Esophagus squamous epithelium (tissue), 5 donors: ENCODE data around the gene DUSP9. TPM values are rescaled to one million over a fixed set of nuclear protein-coding genes. Genes with fewer than 3 reads are reported as not detected.

Experiments
- DNase-seq: peaks from one replicate; lab custom pipeline; 2025; lab: John Stamatoyannopoulos, UW
- H3K27ac ChIP-seq, 4 donors: fragments of 200-600 bp; sonication (generic); one replicate each; pipeline ENCODE4 v1.5.1; 2016 to 2019; ENCODE audit warnings: mild to moderate bottlenecking in 1 of 4
- H3K27me3 ChIP-seq, 4 donors: fragments of 200-600 bp; sonication (generic); 1 replicate in 3 of 4; 2 replicates in 1 of 4; pipeline versions ENCODE4 v1.5.1 to v1.6.0; 2017 to 2021; ENCODE audit warnings: antibody characterized with exemption in 1 of 4
- H3K36me3 ChIP-seq, 3 donors: fragments of 200-600 bp; sonication (generic); one replicate each; pipeline ENCODE4 v1.5.1; 2016 to 2019
- H3K4me1 ChIP-seq, 3 donors: fragments of 200-600 bp; sonication (generic); one replicate each; pipeline ENCODE4 v1.5.1; 2017 to 2019
- H3K4me3 ChIP-seq, 4 donors: fragments of 200-600 bp; sonication (generic); 1 replicate in 3 of 4; 2 replicates in 1 of 4; pipeline ENCODE4 v1.5.1; 2016 to 2019; ENCODE audit warnings: mild to moderate bottlenecking in 2 of 4, moderate library complexity in 1 of 4
- H3K9me3 ChIP-seq, 3 donors: fragments of 200-600 bp; sonication (generic); one replicate each; pipeline ENCODE4 v1.5.1; 2016 to 2019
- POLR2A ChIP-seq, 4 donors: fragments of 450-650 bp; IDR thresholded peaks; one replicate each; pipeline ENCODE4 v1.6.1; 2017; ENCODE audit warnings: antibody characterized with exemption in 4 of 4, mild to moderate bottlenecking in 4 of 4, moderate library complexity in 3 of 4
- WGBS, 2 donors: methylation state at CpG; one replicate each; pipeline ENCODE4 v1.1.5; 2018; 5-methylcytosine and 5-hydroxymethylcytosine counted together
- intact Hi-C: fragments of 100-400 bp; cut with DNase I; formaldehyde crosslinking; loops from one replicate; pipeline ENCODE4 v1.15.0; 2022
- total RNA-seq, 4 donors: library from RNA; depleted of rRNA; stranded (reverse); fragments of >200 nt; gene quantifications; one replicate each; pipeline ENCODE4 v1.1.0, GENCODE V29; 2016
- TF ChIP-seq, protein P1 (sequence below), 6 experiments: fragments of 450-650 bp in 4 of 6; fragments of 200-600 bp in 2 of 6; sonication (generic) in 2 of 6; IDR thresholded peaks; one replicate each; pipeline ENCODE4 v1.5.1; 2016 to 2019; ENCODE audit warnings: antibody characterized with exemption in 6 of 6, mild to moderate bottlenecking in 4 of 6, moderate library complexity in 4 of 6
- donor health status: DM: yes; HTN: yes; CAD: no.

DUSP9 gene
- total RNA-seq, 4 donors from 2014 or later, result 0.38 to 4.0 (median 1.3) TPM

DNA sequence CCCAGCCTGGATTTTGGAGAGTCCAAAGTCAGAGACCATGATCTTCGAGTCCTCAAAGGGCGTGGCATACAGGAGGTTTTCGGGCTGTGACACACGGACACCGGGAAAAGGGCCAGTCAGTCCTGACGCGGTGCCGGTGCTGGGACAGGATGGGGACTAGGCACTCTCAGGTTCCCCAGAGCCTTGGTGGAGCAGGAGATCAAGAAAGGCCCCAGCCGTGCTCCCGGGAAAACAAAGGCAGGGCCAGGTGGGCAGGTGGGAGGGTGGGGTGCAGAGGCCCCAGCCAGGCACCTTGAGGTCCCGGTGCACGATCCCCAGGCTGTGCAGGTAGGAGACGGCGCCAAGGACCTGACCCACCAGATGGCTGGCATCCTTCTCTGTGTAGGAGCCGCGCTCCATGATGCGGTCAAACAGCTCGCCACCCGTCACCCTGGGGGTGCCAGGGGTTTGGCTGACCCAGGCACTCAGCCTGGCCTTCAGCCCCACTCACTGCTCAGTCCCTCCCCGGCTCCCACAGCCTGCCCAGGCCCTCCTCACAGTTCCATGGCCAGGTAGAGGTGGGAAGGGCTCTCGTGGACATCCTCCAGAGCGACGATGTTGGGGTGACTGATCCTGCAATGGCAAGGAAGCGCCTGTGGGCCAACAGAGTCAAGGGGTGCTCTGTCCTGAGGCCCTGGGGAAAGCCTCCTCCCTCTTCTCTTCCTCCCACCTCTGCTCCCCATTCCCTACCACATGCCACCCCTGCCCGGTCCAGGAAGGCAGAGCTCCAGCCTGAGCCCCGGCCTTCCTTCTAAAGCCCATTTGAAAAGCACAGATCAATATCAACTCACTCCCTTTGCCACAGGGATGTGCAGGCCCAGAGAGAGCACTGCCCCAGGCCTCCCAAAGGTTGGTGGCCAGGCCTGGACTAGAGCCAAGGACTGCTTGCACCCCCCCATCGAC is 24.9 kb downstream of the DUSP9 start:
- Histone ChIP-seq H3K9me3 (no peaks in the 10 kb centered on the region), H3K27ac (no peak overlapping the region), H3K36me3 (no peaks in the 10 kb centered on the region), H3K27me3 (peaks cover 0 to 33% (median 0%) of the 10 kb centered on the region in 4 donors), H3K4me3 (no peak overlapping the region), H3K4me1 (peaks cover 0 to 17% (median 0%) of the 10 kb centered on the region in 3 donors)
- 90 to 100% methylated on average over 2 to 14 of the region's 27 CpGs for WGBS, 2 donors
- DNase-seq, result no peak
- TF ChIP-seq, protein P1, sequence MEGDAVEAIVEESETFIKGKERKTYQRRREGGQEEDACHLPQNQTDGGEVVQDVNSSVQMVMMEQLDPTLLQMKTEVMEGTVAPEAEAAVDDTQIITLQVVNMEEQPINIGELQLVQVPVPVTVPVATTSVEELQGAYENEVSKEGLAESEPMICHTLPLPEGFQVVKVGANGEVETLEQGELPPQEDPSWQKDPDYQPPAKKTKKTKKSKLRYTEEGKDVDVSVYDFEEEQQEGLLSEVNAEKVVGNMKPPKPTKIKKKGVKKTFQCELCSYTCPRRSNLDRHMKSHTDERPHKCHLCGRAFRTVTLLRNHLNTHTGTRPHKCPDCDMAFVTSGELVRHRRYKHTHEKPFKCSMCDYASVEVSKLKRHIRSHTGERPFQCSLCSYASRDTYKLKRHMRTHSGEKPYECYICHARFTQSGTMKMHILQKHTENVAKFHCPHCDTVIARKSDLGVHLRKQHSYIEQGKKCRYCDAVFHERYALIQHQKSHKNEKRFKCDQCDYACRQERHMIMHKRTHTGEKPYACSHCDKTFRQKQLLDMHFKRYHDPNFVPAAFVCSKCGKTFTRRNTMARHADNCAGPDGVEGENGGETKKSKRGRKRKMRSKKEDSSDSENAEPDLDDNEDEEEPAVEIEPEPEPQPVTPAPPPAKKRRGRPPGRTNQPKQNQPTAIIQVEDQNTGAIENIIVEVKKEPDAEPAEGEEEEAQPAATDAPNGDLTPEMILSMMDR (IDR thresholded peaks at IDR 0.05), result no peak
- no peak for TF ChIP-seq POLR2A (IDR thresholded peaks at IDR 0.05)
- intact Hi-C loops, result no loop called here

DNA sequence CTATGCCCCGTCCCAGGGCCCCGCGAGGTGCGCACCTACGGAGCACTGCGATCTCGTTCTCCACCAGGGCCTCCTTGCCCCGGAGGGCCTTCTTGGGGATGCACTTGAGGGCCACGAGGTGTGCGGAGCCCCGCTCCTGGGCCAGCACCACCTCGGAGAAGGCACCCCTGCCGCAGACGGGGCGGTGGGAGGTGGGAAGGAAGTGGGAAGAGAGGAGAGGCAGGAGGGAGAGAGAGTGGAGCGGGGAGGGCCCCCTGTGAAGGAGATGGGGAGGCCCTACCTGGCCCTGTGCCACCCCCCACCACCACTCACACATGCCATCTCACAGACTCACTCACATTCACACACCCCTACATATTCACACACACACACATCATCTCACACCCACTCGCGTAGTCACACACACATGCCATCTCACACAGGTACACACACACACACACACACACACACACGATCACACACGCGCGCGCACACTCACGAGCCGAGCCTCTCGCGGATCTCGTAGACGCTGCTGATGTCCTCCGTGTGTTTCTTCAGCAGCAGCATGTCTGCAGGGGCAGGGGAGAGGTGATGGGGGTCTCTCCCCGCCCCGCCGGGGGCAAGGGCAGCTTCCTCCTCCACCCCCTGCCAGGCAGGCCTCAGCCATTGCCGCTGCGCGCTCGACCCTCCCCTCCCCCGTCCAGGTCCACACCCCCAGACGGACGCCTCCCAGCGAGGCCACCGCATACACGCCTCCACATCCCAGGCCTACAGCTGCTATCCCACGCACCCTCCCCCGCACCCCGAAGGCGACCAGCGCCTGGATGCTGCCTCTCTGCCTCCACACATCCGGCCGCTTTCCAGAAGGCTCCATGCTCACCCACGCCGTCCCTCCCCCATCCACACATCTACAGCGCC is 25.8 kb downstream of the DUSP9 start:
- no peak for TF ChIP-seq POLR2A (IDR thresholded peaks at IDR 0.05)
- TF ChIP-seq, protein P1 (IDR thresholded peaks at IDR 0.05), result no peak
- H3K9me3 ChIP-seq, result no peaks in the 10 kb centered on the region
- H3K36me3 ChIP-seq, result no peaks in the 10 kb centered on the region
- peak overlapping the region in 3 of 4 donors; percentile 10 to 40 (median 13) for H3K4me3 ChIP-seq
- peaks cover 0 to 33% (median 0%) of the 10 kb centered on the region in 4 donors for H3K27me3 ChIP-seq
- H3K27ac ChIP-seq, result peak overlapping the region in 2 of 4 donors; percentile 29 to 34
- WGBS, 2 donors, result 62 to 63% methylated on average over 13 to 18 of the region's 53 CpGs
- no peak for DNase-seq
- intact Hi-C loops, result no loop called here
- peaks cover 0 to 14% (median 0%) of the 10 kb centered on the region in 3 donors for H3K4me1 ChIP-seq

DNA sequence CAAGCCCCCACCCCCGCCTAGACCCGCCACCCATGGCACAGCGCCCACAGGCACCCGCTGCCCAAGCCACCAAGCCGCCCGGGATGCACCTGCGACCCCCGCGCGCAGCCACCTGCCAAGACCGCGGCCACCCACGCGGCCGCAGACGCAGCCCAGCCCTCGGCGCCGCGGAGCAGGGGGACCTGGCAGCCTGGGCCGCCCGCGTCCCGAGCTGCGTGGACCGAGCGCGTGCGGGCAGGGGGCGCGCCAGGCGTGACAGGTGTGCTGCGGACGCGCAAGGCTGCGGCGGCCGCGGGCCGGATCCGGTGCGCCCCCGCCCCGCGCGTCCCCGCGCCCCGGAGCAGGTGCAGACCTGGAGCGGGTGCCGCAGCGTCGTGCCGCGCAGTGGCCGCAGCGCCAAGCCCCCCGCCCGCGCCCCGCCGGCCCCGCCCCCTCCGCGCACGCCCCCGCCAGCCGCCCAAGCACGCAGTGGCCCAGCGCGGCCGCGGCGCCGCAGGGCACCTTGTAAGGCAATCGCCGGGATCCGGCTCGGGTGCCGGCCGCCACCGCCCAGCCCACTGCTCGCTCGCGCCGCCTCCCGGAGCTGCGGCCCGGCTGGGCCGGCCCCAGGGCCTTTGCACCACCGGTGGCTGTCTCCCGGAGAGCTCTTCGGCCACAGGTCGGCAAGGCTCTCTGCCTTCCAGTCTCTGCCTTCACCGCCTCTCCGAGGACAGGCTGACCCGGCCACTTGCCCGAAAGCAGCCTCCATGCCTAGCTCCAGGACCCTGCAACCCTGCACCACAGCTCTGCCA is 26.6 kb downstream of the DUSP9 start, which contains the start of gene PNCK:
TSS of gene PNCK (minus strand) at position 386 of the 791 bp plus-strand sequence. CDS start 737 bp downstream, outside the sequence.
- 84 to 100% methylated on average over 2 to 7 of the region's 98 CpGs for WGBS, 2 donors
- DNase-seq, result no peak
- Histone ChIP-seq H3K27ac (peak within 1 kb of the TSS in 2 of 4 donors; percentile 29 to 34), H3K36me3 (no peaks in the 10 kb centered on the region), H3K27me3 (peaks cover 0 to 33% (median 0%) of the 10 kb centered on the region in 4 donors), H3K4me3 (peak within 1 kb of the TSS in 3 of 4 donors; percentile 10 to 40 (median 13)), H3K9me3 (no peaks in the 10 kb centered on the region), H3K4me1 (peaks cover 0 to 7% (median 0%) of the 10 kb centered on the region in 3 donors)
- TF ChIP-seq, protein P1 (IDR thresholded peaks at IDR 0.05), result no peak
- TF ChIP-seq POLR2A (IDR thresholded peaks at IDR 0.05), result no peak
- intact Hi-C loops, result no loop called here

DNA sequence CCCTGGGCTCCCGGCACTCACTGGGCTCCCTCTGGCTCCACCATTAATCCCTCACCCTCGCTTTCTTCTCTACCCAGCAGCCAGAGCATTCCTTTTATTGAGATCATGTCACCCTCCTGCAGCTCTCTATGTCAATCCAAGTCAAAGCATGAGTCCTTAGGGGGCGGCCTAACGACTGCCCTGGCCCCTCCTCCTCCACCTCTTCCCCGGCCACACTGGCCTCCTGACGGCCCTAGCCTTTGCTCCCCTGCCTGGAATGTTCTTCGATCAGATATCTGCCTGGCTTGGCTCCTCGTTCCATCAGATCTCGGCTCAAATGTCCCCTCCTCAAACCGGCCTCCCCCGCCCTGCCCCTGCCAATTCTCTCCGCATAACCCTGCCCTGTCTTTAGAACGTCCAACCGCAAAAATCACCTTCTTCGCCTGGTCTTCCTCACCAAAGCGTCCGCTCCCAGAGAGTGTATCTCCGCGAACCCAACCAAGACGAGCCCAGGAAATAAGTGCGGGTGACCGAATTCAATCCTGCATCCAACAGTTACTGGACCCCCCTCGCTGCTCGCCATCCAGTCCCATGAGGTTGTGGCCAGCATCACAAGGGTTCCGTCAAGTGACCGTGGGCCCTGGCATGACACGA is 27.3 kb downstream of the DUSP9 start:
- peaks cover 0 to 7% (median 0%) of the 10 kb centered on the region in 3 donors for H3K4me1 ChIP-seq
- H3K27ac ChIP-seq, result no peak overlapping the region
- DNase-seq, result no peak
- H3K27me3 ChIP-seq, result peaks cover 0 to 33% (median 0%) of the 10 kb centered on the region in 4 donors
- H3K36me3 ChIP-seq, result no peaks in the 10 kb centered on the region
- TF ChIP-seq POLR2A (IDR thresholded peaks at IDR 0.05), result no peak
- TF ChIP-seq, protein P1 (IDR thresholded peaks at IDR 0.05), result no peak
- 81 to 82% methylated on average over 13 to 27 of the region's 27 CpGs for WGBS, 2 donors
- H3K9me3 ChIP-seq, result no peaks in the 10 kb centered on the region
- no peak overlapping the region for H3K4me3 ChIP-seq
- intact Hi-C loops, result no loop called here
